EH (cell line): ENCODE measurements around the gene IFNA1.
"Not testable (repeated sequence)": the region's sequence is repeated elsewhere in the genome, so short reads cannot be mapped to it uniquely, and the experiment has no call there.

ENCODE experiments used
- DNase-seq: peaks from one replicate; pipeline ENCODE4 v3.0.0-alpha.2; 2015; ENCODE audit warnings: low read depth

IFNA1 gene

DNA sequence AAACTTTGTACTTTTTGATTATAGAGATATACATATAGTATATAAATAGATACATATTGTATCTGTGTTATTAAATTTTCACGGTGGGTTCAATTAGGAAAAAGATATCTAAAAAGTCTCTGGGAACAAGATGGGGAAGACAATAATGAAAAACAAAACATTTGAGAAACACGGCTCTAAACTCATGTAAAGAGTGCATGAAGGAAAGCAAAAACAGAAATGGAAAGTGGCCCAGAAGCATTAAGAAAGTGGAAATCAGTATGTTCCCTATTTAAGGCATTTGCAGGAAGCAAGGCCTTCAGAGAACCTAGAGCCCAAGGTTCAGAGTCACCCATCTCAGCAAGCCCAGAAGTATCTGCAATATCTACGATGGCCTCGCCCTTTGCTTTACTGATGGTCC lies at the start of gene IFNA1:
Gene IFNA1 (plus strand): TSS at position 301 of the 400 bp plus-strand sequence. CDS start 69 bp downstream, at position 370.
- no peak for DNase-seq

DNA sequence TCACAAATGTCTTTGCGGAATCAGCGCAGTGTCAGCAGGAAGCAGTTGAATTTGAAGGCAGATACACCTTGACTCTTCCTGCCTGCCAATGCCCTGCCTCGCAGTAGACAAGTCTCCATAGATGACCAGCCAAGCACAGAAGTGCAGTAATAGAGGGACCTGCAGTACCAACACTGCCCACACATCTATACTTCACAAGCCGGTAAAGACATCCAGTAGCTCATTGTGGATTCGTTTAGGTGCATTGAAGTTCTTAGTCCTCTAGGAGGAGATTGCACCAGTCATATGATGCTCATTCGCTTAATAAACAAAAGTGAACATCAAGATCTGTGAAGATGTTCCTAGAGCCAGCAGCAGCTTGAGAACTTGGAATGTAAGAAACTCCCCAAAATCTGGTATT lies 48.0 kb upstream of the IFNA1 start:
- DNase-seq, result peak; percentile 8

DNA sequence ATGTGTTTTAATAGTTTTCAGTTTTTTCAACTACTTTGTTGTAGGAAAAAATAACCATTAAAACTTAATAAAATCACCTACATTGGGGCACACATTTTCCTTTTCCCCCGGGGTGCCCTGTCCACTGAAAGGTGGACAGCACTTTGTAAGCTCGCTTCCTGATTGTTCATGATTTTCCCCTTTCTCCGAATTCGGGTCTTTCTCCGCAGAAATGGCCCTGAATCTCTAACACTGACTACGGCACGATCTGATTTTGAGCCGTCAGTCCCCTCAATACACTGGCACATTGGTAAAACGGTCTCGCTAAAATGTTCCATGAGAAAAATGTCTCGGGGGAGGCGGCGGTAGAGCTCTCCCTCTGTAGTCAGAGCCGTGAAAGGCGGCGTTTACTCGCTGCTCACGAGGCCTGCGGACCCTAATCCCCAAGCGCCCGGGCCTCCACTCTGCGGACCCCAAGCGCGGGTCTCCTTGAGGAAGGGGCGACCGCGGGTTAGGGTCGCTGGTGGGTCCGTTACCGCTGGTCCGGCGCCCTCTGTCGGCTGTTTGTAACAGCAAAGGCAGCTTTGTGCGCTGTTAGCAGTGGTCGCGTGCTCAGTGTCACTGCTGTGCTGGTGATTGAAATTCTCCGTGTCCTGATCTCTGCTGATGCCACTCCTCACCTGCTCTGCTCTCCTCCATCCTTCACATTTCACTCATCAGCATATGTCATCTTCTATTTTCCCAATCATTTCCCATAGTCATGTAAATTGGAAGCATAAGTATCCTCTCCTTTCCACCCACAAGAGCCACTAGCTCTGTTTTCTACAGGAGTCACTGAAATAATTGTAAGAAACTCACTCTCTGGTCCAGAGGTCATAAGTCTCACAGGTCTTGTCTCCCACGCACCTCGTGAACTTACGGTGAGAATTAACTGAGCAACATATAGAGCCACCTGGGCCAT lies 44.2 kb upstream of the IFNA1 start:
- DNase-seq, result peak; percentile 34

DNA sequence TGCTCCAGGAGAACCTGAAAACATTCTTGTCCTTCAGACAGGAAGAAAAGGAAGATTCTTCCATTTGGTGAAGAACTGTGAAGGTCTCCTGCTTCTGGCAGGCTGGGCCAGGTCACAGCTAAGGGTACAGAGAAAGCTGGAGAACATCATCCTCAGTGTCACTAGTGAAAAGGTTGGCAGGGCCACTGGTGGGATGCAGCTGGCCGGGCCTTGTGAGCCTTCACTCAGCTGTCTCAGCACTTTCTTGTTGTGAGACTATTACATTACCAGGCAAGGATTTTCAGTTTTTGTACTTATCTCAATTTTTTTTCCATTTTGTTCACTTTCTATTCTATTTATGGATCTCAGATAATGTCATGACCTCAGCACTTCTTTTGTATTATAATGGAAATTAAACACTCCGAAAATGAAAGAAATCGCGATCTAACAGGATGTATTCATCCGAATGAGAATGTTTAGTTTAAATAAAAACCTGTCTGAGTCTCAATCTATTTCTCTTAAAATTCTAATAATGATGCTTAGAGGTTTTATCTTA lies 41.2 kb upstream of the IFNA1 start:
- no peak for DNase-seq

DNA sequence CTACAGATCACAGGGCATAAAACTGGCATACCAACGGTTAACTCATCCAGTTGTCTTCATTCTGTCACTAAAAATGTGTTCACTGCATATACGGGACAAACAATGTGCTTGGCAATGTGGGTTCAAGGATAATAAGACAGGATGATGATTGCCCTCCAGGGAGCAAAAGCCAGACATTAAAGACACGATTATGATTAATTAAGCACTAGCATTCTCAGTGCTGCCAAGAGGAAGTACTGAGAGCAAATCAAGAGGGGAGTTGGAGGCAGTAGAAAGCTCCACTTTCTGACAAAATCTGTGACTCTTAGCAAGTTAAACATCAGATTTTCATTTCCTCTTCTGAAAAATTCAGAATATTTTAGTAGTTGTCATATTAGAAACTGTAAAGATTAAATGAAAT lies 40.3 kb upstream of the IFNA1 start:
- DNase-seq, result no peak

DNA sequence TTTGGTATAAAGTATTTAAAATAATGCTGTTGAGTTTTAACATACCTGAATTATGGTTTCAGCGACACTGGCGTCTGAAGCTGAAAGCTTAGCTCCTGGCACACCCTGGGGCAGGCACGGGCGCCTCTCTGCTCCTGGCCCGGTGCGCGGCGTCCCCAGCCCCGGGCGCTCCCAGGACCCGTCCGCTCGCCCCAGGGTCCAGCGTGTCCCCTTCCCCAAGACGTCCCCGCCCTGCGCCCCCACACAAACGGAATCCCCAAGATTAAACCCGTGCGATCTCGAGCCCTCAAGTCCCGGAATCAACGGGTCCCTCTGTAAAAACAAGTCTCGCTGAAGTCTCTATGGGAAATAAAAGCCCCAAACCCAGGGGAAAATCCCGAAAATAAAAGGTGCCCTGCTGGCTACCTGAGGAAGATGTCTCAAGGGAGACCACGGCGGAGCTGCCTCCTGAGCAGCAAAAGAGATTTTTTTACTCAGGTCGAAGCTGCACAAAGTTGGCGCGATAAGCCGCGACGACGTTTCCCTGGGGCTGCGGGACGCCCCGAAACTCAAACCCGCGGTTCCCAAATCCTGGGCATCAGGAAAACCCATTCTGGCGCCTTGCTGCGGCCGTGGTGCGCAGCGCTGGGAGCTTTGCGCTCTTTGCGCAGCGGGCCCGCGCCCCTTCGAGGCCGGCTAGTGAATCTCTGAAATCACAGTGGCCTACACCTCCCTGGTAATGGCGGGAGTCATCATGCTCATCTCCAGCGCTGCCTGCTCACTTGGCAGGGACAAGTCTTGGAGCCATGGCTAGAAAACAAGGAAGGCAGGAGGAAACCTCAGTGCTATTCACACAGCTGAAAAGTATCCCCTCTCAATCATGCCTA lies 37.6 kb upstream of the IFNA1 start:
- DNase-seq, result no peak

DNA sequence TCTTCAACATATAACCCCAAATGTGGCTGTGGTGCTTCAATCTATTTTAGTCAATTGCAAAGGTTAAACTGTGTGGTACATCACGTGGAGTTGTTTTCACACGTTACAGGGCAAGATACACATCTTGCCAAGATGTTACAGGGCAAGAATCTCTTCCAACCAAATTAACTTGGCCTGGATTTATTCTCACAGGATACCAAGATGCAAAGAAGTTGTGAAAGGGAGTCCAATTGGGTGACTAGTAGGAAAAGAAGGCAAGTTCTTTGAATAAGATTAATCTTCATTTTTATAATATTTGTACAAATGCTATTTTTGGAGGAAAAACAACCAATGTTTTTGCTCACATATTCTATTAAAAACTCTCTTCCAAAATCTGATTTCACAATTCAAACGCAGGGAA lies 36.1 kb upstream of the IFNA1 start:
- no peak for DNase-seq

DNA sequence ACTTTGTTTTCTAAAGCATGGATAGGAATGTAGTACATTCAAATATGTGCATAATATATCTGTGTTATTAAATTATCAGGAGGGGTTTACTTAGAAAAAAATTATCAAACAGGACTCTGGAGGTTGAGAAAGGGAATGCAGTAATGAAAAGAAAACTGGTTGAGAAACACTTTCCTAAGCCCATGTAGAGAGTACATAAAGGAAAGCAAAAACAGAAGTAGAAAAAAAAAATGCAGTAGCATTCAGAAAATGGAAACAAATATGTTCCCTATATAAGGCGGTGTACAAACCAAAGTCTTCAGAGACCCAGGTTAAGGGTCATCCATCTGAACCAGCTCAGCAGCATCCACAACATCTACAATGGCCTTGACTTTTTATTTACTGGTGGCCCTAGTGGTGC lies 31.4 kb upstream of the IFNA1 start, which contains the start of gene IFNA8:
Gene IFNA8 (plus strand): TSS at position 301 of the 400 bp plus-strand sequence. CDS start 60 bp downstream, at position 361.
- DNase-seq, result no peak

DNA sequence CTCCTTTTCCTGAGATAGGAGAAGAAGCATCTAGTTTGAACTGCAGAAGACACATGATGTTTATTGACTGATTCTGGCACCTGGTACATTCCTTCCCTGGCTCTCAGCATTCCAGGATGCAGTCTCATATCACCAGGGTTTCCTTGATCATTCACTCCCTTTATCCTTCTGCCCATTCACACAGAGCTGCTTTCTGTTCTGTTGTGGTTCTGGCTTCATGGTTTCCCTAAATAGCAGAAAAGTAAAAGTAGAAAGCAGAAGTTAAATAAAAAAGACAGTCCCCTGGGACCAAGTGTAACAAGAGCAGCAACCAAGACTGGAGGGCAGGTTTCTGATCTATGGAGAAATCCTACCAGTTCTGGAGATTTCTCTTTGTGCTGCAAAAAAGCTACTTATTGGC lies 28.1 kb upstream of the IFNA1 start:
- no peak for DNase-seq

DNA sequence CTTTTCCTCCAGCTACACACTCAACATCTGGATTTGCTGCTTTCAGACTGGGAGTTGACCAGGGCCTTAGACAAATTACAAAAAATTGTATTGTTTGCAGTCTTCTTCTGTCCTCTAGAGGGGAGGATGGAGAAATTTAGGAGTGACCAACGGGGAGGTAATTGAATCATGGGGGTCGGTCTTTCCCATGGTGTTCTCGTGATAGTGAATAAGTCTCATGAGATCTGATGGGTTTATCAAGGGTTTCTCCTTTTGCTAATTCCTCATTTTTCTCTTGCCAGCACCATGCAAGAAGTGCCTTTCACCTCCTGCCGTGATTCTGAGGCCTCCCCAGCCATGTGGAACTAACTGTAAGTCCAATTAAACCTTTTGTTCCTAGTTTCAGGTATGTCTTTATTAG lies 27.1 kb upstream of the IFNA1 start:
- no peak for DNase-seq

DNA sequence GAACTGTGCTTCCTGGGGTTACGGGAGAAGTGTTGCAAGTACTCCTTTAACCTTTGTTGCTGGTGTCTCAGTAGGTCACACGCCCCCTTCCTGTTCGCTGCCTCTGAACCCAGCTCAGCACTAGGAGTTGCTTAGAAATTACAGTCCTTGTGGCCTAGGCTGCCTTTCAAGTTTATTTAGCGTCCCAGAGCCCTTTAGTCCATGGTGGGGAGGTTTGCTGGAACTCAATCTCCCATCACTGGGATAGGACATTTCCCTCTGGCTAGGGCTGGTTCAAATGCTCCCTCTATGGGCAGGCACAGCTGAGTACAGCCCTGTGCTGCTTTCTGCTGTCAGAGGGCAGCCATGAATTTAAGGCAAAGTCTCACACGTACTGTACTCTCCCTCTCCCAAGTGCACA lies 26.6 kb upstream of the IFNA1 start:
- DNase-seq, result no peak

DNA sequence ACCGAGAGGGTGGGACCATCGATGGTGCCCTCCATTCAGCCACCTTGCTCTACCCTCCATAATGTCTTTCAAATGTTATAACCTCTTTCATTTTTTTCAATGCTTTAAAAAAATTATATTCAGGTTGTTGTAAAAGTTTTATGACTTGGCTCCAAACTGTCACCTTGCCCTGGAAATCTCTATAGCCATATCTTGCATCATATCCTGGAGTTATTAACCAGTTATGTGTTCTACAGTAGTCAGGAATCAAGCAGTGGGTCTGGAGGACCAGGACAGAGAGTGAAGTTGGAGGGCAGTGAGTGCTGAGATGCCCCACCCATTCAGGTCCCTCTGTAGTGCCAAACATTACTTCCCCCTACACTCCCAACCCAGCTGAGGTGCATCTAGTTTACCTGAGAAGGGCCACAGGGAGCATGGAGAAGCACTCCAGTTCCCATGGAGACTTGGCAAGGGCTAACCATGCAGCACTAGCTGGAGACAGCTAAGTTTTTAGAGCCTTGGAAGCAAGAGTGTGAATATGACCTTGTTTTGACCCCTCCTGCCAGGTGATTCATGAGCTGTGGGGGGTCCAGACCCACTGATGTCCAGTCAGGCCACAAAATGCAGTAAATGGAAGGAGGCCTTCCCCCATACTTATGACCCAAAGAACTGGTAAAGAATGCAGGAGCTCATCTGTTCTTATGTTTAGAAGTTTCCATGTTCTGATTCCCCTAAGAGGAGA lies 25.9 kb upstream of the IFNA1 start:
- no peak for DNase-seq

DNA sequence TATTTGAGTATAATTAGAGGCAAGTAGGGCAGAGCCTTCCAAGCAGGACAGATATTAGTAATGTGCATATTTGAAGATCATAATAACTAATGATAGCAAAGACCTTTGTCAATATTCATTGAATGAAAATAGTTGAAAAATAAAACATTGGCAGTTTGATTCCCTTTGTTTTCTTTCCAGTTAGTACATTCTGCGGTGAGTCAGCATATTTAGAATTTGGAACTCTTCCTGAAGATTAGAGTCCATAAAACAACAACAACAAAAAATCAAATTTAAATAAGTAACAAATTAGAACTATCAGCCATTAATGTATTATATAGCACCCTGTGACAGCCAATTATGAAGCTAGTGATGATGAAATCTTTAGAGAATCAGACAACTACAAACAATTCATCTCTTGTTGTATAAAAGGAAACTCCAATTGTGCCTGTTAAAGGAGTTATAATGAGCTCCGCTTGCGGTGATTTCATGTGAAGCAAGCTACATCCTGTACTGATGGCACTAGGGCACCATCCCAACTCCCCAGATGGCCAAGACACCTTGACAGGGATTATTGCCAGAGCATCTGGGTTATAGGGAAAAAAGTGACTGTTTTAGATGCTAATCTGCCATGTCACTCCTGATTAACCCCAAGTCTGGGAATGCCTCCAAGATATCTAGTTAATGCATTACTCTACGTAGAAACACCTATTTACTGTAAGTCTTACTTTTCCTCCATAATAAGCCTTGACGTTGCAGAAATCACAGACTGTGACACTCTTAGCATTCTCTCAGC lies 24.6 kb upstream of the IFNA1 start:
- DNase-seq, result no peak

DNA sequence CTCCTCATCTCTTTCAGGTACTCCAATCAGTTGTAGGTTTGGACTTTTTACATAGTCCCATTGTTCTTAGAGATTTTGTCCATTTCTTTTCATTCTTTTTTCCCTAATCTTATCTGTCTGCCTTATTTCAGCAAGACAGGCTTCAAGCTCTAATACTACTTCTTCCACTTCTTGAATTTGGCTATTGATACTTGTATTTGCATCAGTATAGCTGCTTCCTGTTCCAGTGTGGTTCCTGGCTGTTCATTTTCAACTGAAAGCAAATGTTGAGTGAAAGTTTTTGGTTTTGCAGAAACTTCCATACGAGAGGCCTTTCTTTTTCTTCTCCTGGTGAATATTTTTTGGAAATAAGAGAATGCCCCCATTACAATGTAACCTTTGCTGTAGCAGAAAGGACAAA lies 12.0 kb upstream of the IFNA1 start:
- DNase-seq, result no peak

DNA sequence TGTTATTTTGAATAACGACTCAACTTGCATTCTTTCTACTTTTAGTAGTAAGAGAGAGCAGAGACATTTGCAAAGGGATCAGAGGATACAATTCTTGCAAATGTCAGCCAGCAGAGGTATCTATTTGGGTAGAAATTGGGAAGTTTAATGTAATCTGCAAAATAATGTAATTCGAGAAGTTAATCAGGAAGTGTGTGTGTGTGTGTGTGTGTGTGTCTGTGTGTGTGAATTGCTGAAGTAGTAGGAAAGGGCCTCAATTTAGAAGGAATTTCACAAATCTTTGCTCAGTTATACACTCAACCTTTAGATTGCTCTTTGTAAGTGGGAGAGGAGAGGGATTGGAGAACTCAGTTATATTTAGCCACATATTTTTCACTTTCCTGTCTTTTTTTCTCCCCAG lies 11.0 kb upstream of the IFNA1 start:
- DNase-seq, result no peak

DNA sequence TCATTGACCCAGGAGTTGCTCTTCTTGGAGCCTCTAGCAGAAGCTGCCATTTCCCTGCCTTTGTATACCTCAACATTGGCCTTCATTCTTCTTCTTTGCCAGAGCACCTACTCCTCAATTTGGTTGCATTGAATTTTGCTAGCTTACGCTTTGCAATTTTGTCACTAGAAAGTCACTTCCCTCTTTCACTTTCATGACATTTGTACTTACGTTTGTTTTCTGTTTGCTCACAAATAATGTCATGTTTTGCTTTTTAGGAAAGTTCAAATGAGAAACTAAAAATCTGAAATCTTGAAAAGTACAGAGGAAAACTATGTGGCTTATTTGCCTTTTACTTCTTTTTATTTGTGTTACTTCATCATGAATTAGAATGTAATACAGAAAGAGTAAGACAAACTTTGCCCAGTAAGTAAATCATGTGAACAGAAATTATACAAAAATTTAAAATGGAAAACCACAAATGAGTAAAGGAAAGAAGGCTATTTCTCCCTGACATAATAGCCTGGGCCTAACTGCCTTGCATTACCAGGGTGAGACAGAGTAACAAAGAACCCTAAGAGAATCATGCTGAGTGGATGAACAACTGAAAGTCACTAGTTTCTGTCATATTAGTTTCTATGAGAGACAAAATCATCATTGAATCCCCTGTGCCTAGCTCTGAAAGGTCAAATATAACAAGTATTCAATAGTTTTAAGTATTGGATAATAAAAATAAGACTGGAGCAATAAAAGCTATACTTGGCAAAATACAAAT lies 7.4 kb upstream of the IFNA1 start:
- DNase-seq, result no peak

DNA sequence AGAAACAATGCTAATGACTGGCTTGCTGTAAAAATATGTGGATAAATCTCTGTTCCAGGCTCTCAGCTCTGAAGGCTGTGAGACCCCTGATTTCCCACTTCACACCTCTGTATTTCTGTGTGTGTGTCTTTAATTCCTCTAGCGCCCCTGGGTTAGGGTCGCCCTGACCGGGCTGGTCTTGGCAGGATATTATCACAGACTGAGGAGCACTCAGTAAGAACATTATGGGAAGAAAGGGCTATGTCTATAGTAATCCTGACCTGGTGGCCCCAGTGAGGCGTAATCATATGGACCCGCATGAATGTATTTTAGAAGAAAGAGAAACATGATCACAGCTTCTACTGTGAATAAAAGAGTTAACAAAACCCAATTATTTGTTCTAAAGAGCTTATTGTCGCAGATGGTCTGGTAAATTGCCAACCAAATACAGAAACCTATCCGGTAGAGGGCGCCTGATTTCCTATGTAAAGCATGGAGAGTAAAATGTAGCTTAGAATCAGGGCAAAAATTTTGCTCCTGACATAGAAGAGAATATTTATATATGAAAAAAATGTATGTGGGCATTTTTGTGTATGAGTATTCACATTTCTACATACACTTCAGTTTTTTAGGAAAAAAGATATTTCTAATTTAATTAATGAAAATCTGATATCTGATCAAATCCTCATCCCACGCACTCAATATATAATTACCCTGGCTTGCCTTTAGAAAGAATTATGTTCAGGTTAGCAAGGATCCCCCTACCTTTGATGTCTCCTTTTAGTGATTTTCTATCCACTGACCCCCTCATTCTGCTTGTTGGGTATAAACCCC lies 5.8 kb upstream of the IFNA1 start:
- DNase-seq, result peak; percentile 69

DNA sequence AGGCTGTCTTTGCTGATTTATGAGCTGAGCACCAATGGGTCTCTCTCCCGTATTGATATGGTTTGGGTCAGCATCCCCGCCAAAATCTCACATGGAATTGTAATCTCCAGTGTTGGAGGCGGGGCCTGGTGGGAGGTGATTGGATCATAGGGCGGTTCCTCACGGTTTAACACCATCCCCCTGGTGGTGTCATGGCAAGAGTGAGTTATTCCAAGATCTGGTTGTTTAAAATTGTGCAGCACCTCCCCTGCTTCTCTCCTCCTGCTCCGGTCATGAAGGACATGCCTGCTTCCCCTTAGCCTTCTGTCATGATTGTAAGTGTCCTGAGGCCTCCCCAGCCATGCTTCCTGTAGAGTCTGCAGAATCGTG lies 5.2 kb upstream of the IFNA1 start:
- DNase-seq, result not testable (repeated sequence)

DNA sequence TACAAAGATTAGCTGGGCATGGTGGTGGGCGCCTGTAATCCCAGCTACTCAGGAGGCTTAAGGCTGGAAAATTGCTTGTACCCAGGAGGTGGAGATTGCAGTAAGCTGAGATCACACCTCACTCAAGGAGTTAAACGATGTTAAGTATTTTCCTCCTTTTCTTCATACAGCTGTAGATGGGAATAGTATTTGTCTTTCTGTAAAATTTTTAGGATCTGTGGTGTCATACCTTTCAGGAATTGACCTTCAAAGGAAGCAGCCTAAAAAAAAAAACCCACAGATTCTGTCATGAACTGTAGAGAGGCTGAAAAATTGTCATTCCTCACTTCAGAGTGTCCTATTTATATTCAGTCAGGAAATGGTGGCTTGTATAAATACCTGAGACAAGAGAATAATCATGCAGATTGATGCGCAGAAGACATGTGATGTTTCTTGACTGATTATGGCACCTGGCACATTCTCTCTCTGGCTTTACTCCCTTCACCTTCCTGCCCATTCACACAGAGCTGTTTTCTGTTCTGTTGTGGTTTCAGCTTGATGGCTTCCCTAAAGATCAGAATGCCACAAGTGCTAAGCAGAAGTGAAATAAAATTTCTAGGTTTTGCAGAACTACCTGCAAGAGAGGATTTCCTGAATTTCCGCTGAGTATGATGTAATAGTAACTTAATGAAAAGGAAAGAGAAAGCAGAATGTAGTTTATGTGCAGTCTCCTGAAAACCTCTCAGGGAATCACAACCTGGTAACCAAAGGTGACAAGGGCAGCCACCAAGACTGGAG lies 3.8 kb downstream of the IFNA1 start:
- DNase-seq, result no peak
